HG03439 (cell line): Measurements from ENCODE around the gene MSL1.
"Not testable (repeated sequence)": the region's sequence is repeated elsewhere in the genome, so short reads cannot be mapped to it uniquely, and the experiment has no call there.

ENCODE experiments used
- ATAC-seq: cut with Tn5 transposase; IDR thresholded peaks from one replicate; pipeline ENCODE4 v1.9.1; 2021; ENCODE audit warnings: mild to moderate bottlenecking, moderate library complexity; ENCODE audit not compliant: unreplicated experiment

The MSL1 gene

GRCh38 chr17:40123811-40124114 lies 2.0 kb downstream of the MSL1 start:
- no peak for ATAC-seq

DNA sequence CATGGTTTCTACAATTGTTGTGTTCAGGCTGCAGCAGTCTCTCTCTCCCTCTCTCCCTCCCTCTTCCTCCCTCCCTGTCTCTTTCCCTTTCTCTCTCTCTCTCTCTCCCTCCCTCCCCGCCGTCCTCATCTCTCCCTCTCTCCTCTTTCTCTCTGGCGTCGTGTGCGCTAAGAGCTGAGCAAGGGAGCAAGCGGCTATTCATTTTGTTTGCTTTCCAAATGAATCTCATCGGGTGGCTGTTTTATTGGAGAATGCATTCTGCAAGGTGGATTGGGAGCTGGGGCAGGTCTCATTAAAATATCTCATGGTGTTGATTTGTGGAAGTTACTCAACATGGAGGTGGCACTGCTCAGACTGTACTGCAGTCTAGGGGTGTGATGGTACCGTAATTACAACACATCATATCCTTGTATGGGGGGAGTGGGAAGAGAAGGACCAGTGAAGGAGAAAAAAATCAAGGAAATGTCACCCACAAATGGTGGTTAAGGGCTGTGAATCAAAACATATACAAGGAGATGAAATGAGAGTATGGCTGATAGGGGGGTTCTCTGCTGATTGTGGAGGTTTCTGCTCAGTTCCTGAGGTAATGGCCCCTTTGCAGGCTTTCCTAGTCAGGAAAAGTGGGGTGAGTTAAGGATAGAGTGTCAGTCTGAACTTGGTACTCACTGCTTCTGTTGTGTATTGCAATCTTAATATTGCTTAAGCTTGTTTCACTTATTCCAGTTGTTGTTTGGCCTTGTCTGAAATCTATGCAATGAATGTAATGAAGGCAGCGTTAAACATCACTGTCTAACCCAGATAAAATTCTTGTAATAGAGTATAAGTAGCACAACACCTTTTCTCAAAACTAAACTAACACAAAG lies 2.7 kb downstream of the MSL1 start:
- ATAC-seq: no peak

GRCh38 chr17:40129498-40129897 lies 7.7 kb downstream of the MSL1 start:
- no peak for ATAC-seq

DNA sequence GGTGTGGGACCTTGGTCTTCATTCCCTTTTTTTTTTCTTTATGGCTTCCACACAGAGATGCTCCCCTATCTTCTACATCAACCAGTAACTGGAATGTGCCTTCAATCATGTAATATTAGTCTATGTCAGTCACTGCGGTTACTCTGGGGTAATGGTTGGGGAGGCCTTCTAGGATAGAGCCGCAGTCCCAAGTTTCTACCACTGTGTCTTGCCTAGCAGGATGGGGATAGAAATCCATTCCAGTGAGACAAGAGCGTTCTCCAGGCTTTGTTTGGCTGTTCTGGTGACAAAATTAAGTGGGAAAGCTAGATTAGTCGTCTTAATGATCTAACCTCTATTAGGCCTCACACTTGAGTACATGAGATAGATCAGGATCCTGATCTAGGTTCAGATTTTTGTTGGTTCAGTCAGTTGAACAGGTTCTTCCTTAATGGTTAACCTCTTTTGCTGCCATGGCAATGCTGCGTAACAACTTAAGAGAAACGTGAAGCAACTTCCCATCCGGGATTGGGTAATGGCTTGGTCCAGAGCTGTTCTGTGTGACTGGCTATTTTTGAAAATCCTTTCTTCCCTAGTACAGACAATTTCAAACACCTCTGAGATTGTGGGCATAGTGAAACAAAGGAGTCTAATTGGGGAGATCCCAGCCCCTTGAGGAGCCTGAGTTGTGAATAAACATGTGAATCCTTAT lies 8.7 kb downstream of the MSL1 start:
- no peak for ATAC-seq

DNA sequence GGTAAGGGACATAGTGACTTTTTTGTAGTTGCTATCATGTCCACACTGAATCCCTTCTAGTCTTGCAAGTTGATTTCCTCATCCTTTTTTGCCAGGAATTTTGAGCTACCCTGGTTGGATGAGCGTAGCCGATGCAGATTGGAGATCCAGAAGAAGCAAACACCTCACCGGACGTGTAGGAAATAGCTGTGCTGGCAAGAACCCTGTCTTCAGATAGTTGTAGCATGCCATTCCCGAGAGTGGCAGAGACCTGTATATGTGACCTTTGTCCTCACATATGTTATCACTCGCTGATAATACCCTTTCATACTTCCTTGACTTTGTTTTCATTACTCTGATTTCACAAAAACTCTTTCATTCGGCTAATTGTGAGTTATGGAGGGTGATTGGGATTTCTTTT lies 12.4 kb downstream of the MSL1 start:
- no peak for ATAC-seq

DNA sequence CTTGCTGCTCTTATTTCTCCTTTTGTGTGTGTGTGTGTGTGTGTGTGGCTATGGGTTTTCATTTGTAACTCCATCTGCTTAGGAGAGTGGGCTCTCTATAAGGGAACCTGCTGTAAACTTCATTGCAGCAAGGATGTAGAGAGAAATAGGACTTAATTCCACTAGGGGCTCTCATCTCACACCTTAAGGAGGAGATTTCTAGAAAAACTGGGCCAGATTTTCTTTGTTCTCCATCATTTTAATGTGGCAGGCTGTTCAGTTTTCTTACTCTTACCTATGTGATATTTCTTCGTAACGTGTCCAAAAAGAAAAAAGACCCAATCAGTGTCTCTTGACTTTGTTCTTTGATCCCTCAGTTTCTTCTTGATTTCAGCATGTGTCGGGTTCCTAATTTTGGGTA lies 14.0 kb downstream of the MSL1 start:
- ATAC-seq: no peak

DNA sequence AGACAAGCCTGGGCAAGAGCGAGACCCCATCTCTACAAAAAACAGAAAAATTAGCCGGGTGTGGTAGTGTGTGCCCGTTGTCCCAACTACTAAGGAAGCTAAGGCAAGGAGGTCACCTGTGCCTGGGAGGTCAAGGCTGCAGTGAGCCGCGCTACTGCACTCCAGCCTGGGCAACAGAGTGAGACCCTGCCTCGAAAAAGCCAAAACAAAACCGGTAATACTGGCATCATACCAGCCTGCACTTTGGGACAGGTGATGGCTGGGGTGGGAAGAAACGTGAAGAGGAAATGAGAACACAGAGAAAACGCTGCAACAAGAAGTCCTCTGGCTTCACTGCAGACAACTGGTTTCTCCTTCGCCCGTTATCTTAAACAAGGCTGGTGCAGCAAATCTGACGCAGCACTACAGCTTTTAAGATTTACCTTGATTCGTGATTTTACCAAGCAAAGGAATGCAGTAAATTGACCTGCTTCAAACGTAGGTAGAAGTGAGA lies 17.8 kb downstream of the MSL1 start:
- ATAC-seq: peak; percentile 17

GRCh38 chr17:40143166-40143565 lies 21.4 kb downstream of the MSL1 start:
- ATAC-seq: not testable (repeated sequence)

GRCh38 chr17:40145476-40145875 lies 23.7 kb downstream of the MSL1 start:
- no peak for ATAC-seq

GRCh38 chr17:40148527-40148926 lies 26.8 kb downstream of the MSL1 start:
- no peak for ATAC-seq

- no peak for ATAC-seq
Observed at GRCh38 chr17:40150276-40150675, 28.5 kb downstream of the MSL1 start.

- no peak for ATAC-seq
Observed at GRCh38 chr17:40151414-40151963, 29.7 kb downstream of the MSL1 start.

DNA sequence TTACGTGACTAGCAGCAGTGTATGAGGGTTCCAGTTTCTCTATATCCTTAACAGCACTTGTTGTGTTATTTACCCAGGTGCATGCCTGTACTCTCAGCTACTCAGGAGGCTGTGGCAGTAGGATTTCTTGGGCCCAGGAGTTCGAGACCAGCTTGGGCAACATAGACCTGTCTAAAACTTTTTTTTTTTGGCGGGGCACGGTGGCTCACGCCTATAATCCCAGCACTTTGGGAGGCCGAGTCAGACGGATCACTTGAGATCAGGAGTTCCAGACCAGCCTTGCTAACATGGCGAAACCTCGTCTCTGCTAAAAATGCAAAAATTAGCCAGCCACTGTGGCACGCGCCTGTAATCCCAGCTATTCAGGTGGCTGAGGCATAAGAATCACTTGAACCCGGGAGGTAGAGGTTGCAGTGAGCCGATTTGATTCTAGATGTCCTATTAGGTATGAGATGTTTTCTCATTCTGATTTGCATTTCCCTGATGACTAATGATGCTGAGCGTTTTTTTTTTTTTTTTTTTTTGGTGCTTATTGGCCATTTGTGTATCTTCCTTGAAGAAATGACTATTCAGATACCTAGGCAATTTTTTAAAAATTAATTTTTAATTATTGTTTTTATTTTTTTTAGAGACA lies 31.9 kb downstream of the MSL1 start:
- no peak for ATAC-seq

GRCh38 chr17:40157973-40158372 lies 36.2 kb downstream of the MSL1 start:
- no peak for ATAC-seq

GRCh38 chr17:40158438-40159013 lies 36.8 kb downstream of the MSL1 start:
- no peak for ATAC-seq

- ATAC-seq: no peak
Observed at GRCh38 chr17:40159456-40159855, 37.7 kb downstream of the MSL1 start.

DNA sequence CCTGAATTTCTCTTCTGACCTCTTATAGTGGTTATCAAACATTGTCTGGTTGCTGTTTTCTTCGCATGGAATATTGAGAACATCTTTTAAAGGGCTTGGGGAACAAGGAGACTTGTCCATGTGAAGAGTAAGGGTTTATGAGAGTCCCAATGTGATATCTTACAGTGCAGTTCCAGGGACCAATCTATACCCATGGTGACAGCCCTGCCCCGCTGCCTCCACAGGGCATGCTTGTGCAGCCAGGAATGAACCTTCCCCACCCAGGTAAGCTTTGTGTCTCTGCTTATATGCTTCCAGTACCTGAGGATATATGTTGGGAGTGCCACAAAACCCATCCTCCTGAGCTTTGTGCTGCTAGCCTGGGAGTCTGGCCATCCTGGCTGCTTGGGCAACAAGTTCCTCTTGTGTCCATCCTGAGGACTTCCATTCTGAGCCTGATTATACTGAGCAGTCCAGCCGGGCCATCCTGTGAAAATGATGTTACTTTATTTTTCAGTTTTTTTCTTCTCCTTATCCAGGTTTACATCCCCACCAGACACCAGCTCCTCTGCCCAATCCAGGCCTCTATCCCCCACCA lies 46.0 kb downstream of the MSL1 start:
- ATAC-seq: no peak

DNA sequence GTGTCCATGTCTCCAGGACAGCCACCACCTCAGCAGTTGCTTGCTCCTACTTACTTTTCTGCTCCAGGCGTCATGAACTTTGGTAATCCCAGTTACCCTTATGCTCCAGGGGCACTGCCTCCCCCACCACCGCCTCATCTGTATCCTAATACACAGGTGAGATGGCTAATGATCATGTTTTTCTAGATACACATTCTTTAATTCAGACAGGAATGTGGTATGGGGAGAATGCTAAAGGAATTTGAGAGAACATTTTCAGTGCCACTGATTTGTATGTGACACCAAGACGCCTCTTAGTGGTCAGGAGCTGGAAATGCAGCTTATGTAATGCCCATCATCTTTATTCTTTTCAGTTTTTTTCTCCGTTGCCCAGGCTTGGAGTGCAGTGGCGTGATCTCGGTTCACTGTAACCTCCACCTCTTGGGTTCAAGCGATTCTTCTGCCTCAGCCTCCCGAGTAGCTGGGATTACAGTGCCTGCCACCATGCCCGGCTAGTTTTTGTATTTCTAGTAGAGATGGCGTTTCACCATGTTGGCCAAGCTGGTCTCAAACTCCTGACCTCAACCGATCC lies 46.6 kb downstream of the MSL1 start:
- ATAC-seq: no peak

- ATAC-seq: no peak
Observed at GRCh38 chr17:40170325-40170724, 48.6 kb downstream of the MSL1 start.

DNA sequence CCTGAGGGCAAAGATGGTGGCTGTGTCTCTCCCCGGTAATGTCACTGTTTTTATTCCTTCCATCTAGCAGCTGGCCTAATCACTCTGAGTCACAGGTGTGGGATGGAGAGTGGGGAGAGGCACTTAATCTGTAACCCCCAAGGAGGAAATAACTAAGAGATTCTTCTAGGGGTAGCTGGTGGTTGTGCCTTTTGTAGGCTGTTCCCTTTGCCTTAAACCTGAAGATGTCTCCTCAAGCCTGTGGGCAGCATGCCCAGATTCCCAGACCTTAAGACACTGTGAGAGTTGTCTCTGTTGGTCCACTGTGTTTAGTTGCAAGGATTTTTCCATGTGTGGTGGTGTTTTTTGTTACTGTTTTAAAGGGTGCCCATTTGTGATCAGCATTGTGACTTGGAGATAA lies 50.0 kb downstream of the MSL1 start:
- ATAC-seq: no peak
